GM21619 (cell line): ENCODE data around the gene MYO9B.
"Not testable (repeated sequence)": the region's sequence is repeated elsewhere in the genome, so short reads cannot be mapped to it uniquely, and the experiment has no call there.

Source experiments
- ATAC-seq: cut with Tn5 transposase; IDR thresholded peaks from one replicate; pipeline ENCODE4 v1.9.1; 2021; ENCODE audit not compliant: unreplicated experiment

Gene MYO9B

DNA sequence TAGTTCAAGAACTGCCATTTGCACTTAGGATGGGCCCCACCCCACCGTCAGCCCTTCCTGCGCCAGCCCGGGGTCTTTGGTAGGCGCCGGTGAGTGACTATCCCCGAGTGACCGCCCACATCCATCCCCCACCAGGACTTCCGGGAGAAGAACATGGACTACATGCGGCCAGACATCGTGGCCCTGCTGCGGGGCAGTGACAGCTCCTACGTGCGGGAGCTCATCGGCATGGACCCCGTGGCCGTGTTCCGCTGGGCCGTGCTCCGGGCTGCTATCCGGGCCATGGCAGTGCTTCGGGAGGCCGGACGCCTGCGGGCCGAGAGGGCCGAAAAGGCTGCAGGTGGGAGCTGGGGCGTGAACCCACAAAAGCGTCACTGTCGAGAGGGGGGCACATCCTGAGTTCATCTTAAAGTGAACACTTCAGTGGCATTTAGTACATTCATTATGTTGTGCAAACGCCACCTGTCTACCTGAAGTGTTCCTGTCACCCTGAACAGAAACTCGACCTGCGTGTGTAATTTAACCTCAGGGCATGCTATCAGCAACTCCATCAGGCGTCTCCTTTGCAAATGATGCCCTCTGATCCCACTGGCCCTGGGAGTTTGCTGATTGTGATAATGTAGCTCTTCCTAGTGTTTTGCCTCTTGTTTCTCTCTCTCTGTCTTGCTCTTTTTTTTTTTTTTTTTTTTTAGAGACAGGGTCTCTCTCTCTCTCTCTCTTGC lies 97.2 kb downstream of the MYO9B start:
- no peak for ATAC-seq

DNA sequence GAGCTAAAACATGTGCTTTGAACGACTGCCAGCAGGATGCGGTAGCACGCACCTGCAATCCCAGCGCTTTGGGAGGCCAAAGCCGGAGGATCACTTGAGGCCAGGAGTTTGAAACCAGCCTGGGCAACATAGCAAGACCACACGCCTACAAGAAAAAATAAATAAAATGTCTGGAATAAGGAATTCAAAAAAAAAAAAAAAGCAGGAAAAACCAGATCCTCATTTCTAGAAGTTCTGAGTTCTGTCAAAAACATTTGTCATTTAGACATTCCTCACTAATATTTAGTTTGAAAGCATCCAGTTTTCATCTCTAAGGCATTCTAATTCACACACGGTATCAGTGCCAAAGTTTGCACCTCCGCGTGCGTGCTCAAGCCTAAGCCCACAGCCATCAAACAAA lies 102.7 kb downstream of the MYO9B start:
- ATAC-seq, result no peak

DNA sequence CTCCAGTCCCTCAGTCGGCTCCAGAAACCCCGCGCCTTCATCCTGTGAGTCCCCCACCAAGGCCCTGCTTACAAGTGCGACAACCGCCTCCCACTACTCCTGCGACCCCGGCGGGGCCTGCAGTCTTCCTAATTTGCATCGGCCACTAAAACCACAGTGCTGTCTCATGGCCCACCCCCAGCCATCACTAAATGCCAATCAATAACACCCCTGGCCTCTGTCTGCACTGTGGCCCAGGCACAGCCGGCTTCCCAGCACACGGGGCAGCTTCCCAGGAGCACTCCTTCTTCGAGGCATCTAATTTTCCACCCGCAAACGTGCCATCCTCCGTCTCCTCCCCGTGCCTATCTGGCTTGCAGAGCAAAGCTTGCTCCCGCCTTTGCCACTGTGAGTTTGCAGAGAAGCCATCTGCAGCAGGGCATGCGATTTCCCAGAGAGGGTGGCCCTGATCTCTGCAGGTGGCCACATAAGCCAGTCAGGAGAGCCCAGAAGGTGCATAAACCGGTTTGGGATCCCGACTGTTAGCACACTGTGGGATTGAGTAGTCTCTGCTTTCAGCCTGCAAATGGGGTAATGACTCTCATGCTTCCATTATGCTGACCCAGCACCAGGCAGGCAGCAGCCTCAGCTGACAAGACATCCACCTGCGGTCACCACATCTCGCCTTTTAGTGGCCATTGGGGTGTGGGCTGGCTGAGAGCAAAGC lies 105.6 kb downstream of the MYO9B start:
- ATAC-seq, result no peak

DNA sequence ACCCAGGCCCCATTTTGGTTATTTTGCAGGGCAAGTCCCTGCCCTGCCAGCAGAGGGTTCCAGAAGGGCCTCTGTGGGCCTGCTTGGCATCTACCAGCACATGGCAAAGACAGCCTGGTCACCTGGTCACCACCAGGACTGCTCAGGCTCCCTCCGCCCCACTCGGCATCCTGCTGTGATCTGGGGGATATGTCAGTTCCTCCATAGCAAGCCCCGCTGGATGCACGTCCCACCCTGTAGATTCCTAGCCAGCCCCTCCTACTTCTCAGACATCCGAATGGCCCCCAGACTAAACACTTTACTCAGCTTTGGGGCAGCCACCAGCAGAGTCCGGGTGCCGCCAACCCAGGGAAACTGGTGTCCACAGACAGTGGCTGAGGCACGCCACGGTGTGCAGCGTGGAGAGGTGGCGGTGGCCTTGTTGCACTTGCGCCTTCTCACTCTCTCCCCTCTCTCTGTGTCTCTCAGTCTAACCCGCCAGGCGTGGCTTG lies 107.7 kb downstream of the MYO9B start:
- no peak for ATAC-seq

DNA sequence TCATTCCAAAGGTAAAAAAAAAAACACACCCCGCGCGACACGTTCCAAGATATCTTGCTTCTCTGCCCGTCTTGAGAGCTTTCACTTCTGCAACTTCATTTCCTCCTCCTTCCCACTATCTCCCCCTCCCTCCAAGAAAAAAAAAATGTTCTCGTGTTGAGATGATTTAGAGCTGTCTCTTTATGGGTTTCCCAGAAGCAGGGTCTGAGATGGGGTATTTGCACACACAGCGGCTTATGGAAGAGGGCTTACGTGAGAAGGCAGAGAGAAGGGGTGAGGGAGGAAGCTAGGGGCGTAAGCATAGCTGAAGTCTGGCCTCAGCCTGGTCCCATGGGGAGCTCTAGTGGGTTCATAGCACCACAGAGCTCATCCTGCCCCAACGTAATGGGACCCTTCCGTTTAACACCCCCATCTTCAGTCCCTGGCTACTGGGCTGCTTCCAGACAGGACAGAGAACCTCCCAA lies 108.3 kb downstream of the MYO9B start:
- ATAC-seq, result peak; percentile 51

DNA sequence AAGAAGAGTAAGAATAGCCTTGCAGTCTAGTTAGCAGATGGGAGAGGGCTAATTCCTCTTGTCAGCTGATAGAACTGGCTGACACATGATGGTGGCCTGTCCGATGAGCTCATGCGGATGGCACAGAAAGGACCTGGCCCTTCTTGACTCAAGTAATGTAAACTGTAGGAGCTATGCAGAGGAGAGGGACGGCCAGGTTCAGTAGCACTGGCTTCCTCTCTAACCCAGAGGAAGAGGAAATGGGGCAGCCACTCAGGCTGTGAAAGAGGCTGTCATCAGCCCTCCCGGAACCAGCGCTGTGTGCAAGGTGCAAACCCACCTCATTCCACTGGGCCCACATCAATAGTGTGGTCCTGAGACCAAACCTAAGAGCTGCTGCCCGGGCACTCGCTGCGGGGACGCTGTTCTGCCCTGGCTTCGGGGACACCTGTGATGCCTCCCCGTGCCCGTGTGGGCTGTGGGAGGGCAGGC lies 108.8 kb downstream of the MYO9B start:
- peak; percentile 32 for ATAC-seq

DNA sequence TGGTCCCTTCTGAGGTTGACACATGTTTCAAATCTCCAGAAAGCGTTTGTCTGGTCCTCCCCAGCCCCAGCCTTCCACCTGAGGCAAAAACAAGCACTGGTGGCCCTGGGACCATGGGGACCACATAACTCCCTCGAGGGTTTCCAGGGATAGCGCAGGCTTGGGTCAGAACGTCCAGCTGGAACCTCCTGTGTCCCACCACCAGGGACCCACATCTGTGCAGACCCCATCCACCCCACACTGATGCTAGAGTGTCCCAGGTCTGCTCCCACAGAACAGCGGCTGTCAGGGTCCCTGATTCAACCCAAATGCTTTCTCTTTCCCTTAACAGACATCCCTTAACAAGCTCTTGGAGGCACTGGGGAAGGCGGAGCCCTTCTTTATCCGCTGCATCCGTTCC lies 110.0 kb downstream of the MYO9B start:
- no peak for ATAC-seq

DNA sequence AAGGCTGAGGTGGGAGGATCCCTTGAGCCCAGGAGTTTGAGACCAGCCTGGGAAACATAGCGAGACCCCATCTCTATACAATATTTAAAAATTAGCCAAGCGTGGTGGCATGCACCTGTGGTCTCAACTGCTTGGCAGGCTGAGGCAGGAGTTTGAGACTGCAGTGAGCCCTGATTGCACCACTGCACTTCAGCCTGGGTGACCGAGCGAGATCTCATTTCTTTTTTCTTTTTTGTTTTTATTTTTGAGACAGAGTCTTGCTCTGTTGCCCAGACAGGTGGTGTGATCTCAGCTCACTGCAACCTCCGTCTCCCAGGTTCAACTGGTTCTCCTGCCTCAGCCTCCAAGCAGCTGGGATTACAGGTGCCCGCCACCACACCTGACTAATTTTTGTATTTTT lies 116.2 kb downstream of the MYO9B start:
- not testable (repeated sequence) for ATAC-seq

DNA sequence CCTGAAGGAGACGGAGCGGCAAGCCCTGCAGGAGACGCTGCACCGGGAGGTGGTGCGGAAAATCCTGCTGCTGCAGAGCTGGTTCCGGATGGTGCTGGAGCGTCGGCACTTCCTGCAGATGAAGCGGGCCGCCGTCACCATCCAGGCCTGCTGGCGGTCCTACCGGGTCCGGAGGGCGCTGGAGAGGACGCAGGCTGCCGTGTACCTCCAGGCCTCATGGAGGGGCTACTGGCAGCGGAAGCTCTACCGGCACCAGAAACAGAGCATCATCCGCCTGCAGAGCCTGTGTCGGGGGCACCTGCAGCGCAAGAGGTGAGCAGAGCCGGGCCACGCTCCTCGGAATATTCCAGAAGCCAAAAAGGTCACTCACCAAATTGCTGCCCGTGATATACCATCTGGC lies 117.2 kb downstream of the MYO9B start:
- no peak for ATAC-seq

DNA sequence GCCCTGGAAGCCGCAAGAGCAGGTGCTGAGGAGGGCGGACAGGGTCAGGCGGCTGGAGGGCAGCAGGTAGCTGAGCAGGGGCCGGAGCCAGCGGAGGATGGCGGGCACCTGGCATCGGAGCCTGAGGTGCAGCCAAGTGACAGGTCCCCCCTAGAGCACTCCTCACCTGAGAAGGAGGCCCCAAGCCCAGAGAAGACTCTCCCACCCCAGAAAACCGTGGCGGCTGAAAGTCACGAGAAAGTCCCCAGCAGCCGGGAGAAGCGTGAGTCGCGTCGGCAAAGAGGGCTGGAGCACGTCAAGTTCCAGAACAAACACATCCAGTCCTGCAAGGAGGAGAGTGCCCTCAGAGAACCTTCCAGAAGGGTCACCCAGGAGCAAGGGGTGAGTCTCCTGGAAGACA lies 119.0 kb downstream of the MYO9B start:
- ATAC-seq, result no peak

DNA sequence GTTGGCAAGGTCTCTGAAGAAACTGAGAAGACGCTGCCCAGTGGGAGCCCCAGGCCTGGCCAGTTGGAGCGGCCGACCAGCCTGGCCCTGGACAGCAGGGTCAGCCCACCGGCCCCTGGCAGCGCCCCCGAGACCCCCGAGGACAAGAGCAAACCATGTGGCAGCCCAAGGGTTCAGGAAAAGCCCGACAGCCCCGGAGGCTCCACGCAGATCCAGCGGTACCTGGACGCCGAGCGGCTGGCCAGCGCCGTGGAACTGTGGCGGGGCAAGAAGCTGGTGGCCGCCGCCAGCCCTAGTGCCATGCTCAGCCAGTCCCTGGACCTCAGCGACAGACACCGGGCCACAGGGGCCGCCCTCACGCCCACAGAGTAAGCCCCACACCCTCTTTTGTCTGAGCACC lies 119.5 kb downstream of the MYO9B start:
- ATAC-seq, result no peak

DNA sequence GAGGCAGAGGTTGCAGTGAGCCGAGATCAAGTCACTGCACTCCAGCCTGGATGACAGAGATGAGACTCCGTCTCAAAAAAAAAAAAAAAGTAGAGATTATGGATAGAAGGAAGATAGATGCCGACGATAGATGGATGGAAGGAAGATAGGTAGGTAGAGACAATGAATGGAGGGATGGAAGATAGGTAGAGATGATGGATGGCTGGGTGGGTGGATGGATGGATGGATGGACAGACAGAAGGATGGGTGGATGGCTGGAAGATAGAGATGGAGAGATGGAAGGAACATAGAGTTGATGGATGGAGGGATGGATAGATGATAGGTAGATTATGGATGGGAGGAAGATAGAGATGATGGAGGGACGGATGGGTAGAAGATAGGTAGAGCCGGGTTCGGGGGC lies 121.0 kb downstream of the MYO9B start:
- no peak for ATAC-seq

DNA sequence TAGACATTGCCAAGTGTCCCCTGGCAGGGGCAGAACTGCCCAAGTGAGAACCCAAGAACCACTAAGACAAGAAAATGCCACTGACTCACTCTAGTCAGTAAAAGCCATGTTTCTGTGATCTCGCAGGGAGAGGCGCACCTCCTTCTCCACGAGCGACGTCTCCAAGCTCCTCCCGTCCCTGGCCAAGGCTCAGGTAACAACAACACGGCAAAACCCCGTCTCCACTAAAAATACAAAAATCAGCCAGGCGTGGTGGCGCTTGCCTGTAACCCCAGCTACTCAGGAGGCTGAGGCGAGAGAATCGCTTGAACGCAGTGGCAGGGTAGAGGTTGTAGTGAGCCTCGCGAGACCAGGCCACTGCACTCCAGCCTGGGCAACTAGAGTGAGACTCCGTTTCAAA lies 122.1 kb downstream of the MYO9B start:
- ATAC-seq, result no peak

DNA sequence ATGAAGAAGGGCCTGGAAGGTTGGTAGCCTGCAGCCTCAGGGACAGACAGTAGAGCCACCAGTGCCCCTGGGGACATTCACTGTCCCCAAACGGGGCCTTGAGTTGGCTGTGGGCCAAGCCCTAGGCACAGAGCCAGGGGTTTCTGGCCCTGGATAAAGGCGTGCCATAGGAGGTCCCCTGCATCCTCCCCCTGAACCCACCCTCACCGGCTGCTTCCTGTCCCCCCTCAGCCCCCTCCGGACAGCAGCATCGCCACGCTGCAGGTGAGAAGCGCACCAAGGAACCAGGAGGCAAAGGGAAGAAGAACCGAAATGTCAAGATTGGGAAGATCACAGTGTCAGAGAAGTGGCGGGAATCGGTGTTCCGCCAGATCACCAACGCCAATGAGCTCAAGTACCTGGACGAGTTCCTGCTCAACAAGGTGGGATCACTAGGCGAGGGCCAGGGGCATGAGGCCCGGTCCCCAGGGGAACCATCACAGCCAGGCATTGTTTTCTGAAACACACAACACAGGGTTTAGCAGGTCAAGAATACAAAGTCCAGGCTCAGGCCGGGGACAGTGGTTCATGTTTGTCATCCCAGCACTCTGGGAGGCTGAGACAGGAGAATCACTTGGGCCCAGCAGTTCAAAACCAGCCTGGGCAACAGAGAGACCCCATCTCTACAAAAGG lies 125.0 kb downstream of the MYO9B start:
- ATAC-seq, result no peak

DNA sequence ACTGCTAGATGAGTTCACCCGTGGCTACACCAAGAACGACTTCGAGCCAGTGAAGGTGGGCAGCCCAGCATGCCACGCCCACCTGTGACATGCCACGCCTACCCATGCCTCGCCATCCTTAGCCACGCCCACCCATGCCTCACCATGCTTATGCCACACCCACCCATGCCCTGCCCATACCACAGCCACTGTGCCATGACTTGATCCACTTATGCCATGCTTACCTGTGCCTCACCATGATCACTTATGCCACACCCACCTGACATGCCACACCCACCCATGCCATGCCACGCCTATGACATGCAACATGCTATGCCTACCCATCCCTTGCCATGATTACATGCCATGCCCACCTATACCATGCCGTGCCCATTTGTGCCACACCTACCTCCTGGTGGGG lies 126.7 kb downstream of the MYO9B start:
- ATAC-seq, result no peak

DNA sequence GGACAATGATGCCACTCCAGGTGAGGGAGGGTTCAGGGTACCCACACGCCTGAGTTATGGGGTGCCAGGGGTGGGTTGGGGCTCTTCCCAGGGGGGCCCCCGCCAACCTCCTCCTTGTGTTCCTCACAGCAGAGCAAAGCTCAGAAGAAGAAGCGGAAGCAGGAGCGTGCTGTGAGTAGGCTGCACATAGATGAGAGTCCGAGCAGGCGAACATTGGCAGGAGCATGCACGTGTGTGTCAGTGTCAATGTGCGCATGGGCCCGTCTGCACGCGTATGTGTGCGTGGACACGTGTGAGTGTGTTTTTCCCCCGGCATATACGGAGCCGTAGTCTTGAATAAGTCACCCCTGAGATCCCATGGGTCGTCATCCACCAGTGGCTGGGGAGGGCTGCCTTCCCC lies 127.1 kb downstream of the MYO9B start:
- no peak for ATAC-seq

DNA sequence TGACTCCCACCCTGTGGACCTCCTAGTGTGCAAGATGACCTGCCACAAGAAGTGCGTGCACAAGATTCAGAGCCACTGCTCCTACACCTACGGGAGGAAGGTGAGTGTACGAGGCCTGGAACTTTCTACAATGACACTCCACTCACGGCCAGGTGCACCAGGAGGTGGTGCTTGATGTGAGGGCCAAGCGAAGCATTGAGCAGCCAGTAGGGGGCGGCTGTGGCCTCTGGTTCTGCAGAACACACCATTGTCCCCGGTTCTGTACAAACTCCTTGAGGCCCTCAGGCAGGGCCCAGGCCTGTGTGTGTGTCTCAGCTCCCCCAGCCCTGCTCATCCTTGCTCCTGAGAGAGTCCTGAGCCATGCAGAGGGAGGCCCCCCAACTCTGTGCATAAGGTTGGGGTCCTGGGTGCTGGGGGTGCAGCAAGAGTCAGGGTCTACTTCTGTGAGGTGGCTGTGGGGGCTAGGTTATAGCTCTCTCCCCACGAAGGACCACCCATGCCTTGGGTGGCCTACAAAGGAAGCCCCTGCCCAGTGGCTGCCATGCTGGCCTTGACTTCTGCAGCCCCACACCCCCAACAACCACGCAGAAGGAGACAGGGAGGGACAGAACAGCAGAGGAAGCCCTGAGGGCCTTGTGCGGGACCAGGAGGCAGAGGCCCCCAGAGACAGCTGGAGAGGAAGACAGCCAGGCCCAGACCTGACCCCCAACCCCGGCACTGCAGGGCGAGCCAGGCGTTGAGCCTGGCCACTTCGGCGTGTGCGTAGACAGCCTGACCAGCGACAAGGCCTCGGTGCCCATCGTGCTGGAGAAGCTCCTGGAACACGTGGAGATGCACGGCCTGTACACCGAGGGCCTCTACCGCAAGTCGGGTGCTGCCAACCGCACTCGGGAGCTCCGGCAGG lies 129.9 kb downstream of the MYO9B start:
- ATAC-seq, result no peak

DNA sequence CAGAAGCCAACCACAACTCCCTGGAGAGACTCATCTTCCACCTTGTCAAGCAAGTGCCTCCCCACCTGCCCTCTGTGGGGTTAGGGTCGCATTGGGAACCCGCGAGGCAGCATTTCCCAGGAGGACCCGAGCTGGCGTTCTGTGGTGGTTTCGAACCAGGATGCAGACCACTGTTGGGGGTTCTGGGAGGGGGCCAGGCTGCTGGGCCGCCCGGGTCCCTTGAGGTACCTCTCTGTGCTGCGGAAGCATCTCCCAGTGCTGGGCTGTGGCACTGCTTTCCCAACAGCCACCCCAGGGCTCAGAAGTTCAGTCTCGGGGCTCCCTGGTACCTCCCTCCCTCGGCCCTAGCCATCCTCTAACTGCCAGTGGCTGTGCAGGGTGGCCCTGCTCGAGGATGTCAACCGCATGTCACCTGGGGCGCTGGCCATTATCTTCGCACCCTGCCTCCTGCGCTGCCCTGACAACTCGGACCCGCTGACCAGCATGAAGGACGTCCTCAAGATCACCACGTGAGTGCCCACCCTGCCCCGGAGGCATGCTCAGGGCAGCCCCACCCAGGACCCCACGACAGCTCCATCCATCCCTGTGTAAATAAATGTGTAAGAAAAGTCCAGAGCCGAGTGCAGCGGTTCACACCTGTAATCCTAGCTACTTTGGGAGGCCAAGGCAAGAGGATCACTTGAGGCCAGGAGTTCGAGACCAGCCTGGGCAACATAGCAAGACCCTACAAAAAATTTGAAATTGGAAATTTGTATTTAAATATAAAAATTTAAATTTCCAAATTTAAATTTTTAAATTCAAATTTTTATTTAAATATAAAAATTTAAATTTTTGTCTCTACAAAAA lies 131.4 kb downstream of the MYO9B start:
- no peak for ATAC-seq

DNA sequence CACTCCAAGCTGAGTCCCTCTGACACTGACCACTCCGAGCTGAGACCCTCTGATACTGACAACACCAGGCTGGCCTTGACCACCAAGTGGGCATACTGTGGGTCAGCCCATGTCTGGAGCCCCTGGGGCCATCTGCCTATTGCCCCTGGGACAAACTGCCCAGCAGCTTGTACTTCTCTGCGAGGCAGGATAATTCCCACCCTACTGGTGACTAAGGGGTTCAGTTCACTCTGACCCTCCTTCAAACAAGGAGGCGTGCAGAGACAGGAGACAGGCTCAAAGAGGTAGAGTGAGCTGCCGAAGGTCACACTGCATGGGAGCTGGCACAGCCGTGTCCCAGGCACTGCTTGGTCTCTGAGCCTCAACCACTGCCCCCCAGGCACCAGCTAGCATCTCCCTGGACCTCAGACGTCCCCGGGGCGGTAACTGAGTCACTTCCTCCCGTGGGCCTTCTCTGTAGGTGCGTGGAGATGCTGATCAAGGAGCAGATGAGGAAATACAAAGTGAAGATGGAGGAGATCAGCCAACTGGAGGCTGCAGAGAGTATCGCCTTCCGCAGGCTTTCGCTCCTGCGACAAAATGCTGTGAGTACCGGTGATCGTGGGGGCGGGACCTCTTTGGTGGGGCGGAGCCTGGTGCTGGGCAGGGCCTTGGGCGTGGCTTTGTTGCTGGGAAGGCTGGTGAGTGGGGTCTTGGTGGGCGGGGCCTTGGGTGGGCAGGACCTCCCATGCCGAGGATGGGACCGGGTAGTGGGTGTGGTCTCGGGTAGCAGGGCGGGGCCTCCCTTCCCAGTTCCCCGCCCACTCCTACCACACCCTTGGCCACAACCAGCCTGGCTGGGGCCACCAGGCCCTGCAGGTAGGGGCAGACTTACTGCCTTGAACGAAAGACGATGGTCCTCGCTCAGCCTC lies 133.8 kb downstream of the MYO9B start:
- no peak for ATAC-seq
